ENCODE results near the gene ULK2.

Gene ULK2

DNA sequence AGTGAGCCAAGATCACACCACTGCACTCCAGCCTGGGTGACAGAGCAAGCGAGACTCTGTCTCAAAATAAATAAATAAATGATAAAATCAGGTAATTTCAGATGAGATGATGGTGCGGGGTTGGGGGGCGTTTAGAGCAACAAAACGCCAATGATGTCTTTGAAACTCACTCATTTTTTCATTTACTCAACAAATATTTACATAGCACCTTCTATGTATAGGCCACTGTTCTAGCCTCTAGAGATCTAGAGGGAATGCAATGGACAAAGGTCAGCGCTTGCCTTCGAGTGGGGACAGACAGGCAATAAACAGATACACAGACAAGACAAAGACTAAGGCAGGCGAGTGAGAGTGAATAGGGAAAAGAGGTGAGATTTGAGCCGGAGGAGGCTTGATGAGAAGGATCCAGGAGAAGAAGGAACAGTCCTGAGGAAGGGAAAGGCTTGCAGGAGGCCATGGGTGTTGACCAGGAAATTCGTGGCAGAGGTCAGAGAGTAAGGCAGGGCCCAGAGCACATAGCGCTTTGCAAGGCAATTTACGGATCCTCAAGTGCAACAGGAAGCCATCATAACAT lies 133.7 kb downstream of the ULK2 start:
- TF ChIP-seq TCF12 (IDR thresholded peaks at IDR 0.05; ENCODE audit: low read depth), result no peak
- TF ChIP-seq MAX (IDR thresholded peaks at IDR 0.05), result no peak

DNA sequence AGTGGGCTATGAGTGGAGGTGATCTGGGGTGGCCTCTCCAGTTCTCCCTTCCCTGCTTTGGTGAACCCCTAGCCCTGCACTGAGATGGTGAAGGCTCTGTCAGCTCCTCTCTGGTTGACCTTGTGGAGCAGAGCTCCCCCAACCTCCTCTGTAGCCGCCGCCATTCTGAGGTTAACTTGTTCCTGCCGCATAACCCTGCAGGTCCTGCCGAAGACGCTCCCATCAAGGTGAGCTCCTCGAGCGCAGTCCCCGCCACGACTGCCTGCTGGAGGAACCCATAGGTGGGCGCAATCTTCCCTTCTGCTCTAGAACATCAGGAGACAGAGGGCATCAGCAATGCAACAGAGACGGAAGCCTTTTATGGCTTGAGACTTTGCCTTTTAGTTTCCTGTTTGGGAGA lies 136.1 kb downstream of the ULK2 start:
- no peak for TF ChIP-seq YY1 (IDR thresholded peaks at IDR 0.05; ENCODE audit: low read depth)
- TF ChIP-seq EGR1 (IDR thresholded peaks at IDR 0.05), result no peak
- TF ChIP-seq CEBPB (IDR thresholded peaks at IDR 0.05), result no peak
- TF ChIP-seq EP300 (IDR thresholded peaks at IDR 0.05; ENCODE audit: borderline replicate concordance), result no peak
- no peak for TF ChIP-seq MAX (IDR thresholded peaks at IDR 0.05)
- TF ChIP-seq RAD21 (IDR thresholded peaks at IDR 0.05; ENCODE audit: low read depth), result no peak
- no peak for TF ChIP-seq ZBTB7A (IDR thresholded peaks at IDR 0.05; ENCODE audit: low read depth)
- TF ChIP-seq USF1 (IDR thresholded peaks at IDR 0.05), result no peak
- TF ChIP-seq FOXM1 (IDR thresholded peaks at IDR 0.05; ENCODE audit: borderline replicate concordance, low read depth), result no peak
- TF ChIP-seq TCF12 (IDR thresholded peaks at IDR 0.05; ENCODE audit: low read depth), result no peak
- TF ChIP-seq TEAD4 (IDR thresholded peaks at IDR 0.05), result no peak
- TF ChIP-seq CREB1 (IDR thresholded peaks at IDR 0.05; ENCODE audit: low read depth), result no peak
- TF ChIP-seq NFIC (IDR thresholded peaks at IDR 0.05), result no peak
- no peak for TF ChIP-seq TAF1 (IDR thresholded peaks at IDR 0.05; ENCODE audit: low read depth)
- no peak for TF ChIP-seq REST (IDR thresholded peaks at IDR 0.05; ENCODE audit: low read depth)

DNA sequence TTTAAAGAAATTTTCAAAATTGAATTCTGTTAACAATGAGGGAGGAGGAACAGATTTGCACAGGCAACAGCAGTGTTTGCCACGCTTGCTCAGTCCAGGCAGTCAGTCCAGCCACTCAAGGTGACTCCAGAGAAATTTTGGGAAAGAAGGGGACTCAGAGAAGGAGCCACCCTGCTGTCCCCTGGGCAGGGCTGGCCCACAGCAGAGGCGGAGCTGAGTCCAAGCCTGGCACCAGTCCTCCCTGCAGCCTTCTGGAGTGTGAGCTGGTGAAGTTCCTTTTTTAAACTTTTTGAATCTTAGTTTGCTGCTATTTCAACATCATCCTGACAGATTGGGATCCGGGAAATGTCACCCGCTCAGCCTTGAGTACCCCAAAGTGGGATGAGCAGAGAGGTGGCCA lies 136.9 kb downstream of the ULK2 start:
- TF ChIP-seq YY1 (IDR thresholded peaks at IDR 0.05; ENCODE audit: low read depth) (no peak), CEBPB (IDR thresholded peaks at IDR 0.05) (no peak), MAX (IDR thresholded peaks at IDR 0.05) (no peak), NFIC (IDR thresholded peaks at IDR 0.05) (no peak), TEAD4 (IDR thresholded peaks at IDR 0.05) (no peak)

DNA sequence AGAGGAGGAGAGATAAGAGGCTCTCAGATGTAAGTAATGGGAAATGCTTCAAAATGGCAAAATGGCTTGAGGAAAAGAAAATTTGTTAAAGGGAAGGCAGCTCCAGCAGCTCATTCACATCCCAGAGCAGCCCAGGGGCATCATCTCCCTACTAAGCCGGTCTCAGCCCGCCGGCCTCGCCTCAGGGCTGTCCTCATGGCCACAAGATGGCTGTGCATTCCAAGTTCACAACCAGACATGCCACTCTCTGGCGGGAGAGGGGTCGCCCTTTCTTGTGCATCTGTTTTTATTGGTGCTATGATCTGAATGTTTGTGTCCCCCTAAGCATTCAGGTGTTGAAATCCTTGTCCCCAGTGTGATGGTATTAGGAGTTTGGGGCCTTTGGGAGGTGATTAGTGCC lies 137.8 kb downstream of the ULK2 start:
- TF ChIP-seq TCF12 (IDR thresholded peaks at IDR 0.05; ENCODE audit: low read depth) (no peak), FOXM1 (IDR thresholded peaks at IDR 0.05; ENCODE audit: borderline replicate concordance, low read depth) (no peak), USF1 (IDR thresholded peaks at IDR 0.05) (no peak), YY1 (IDR thresholded peaks at IDR 0.05; ENCODE audit: low read depth) (no peak), MAX (IDR thresholded peaks at IDR 0.05) (no peak), CREB1 (IDR thresholded peaks at IDR 0.05; ENCODE audit: low read depth) (no peak), EP300 (IDR thresholded peaks at IDR 0.05; ENCODE audit: borderline replicate concordance) (no peak), EGR1 (IDR thresholded peaks at IDR 0.05) (no peak), TEAD4 (IDR thresholded peaks at IDR 0.05) (no peak), NFIC (IDR thresholded peaks at IDR 0.05) (no peak), RAD21 (IDR thresholded peaks at IDR 0.05; ENCODE audit: low read depth) (no peak), ZBTB7A (IDR thresholded peaks at IDR 0.05; ENCODE audit: low read depth) (no peak)

DNA sequence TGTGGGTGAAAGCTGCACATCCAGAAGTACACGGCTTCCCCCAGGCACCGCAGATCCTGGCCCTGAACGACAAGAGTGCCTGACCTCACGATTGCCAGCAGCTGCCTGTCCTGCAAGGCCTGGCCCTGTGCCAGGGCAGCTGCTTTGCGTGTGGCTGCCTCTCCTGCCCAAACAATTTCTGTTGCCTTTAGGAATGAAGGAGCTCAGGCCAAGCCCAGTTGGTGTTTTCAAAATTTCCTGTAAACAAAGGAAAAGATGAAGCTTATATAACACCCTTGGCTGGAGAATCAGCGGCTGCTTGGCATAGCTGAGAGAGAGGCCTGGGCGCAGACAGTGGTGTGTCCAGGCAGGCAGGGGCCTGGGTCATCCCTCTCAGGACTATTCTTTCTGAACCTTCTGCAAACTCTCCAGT lies 139.6 kb downstream of the ULK2 start:
- TF ChIP-seq TEAD4 (IDR thresholded peaks at IDR 0.05) (peak; percentile 87), TCF12 (IDR thresholded peaks at IDR 0.05; ENCODE audit: low read depth) (peak; percentile 97), EGR1 (IDR thresholded peaks at IDR 0.05) (no peak), FOXM1 (IDR thresholded peaks at IDR 0.05; ENCODE audit: borderline replicate concordance, low read depth) (peak; percentile 94), ZBTB7A (IDR thresholded peaks at IDR 0.05; ENCODE audit: low read depth) (no peak), YY1 (IDR thresholded peaks at IDR 0.05; ENCODE audit: low read depth) (no peak), EP300 (IDR thresholded peaks at IDR 0.05; ENCODE audit: borderline replicate concordance) (peak; percentile 95), CREB1 (IDR thresholded peaks at IDR 0.05; ENCODE audit: low read depth) (no peak), USF1 (IDR thresholded peaks at IDR 0.05) (peak; percentile 32; the same call in 1 of the 2 replicates), RAD21 (IDR thresholded peaks at IDR 0.05; ENCODE audit: low read depth) (peak; percentile 19), REST (IDR thresholded peaks at IDR 0.05; ENCODE audit: low read depth) (no peak), CEBPB (IDR thresholded peaks at IDR 0.05) (no peak), MAX (IDR thresholded peaks at IDR 0.05) (peak; percentile 58; the same call in 1 of the 2 replicates), NFIC (IDR thresholded peaks at IDR 0.05) (peak; percentile 99), TAF1 (IDR thresholded peaks at IDR 0.05; ENCODE audit: low read depth) (no peak)

Data from Ishikawa (cell line).